ENCODE measurements around the gene CASD1. TPM values are rescaled to one million over a fixed set of nuclear protein-coding genes. Genes with fewer than 3 reads are reported as not detected.

CASD1 gene
- total RNA-seq, 1 experiment from 2014 or later = 5.8 TPM

GRCh38 chr7:94529516-94529915, 19.9 kb downstream of the CASD1 start:
- Histone ChIP-seq H2AFZ (ENCODE audit: low read depth, low read length, poor library complexity, severe bottlenecking) (no peak overlapping the region), H4K20me1 (ENCODE audit: insufficient read depth) (no peaks in the 10 kb centered on the region), H3K27me3 (ENCODE audit: insufficient read depth, low read length) (no peaks in the 10 kb centered on the region), H3K4me1 (ENCODE audit: control insufficient read depth in 1 of 2, insufficient read depth in 2 of 2, low read length in 2 of 2) (no peaks in the 10 kb centered on the region), H3K36me3 (ENCODE audit: control insufficient read depth in 1 of 2, insufficient read depth in 2 of 2, low read length in 2 of 2) (no peaks in the 10 kb centered on the region), H3K9me2 (ENCODE audit: insufficient read depth) (no peaks in the 10 kb centered on the region), H3K4me3 (replicated peaks in 1 of 2; ENCODE audit: low read depth in 1 of 2, low read length in 2 of 2) (no peak overlapping the region), H3K9me3 (ENCODE audit: control insufficient read depth in 1 of 2, insufficient read depth in 1 of 2, low read depth in 1 of 2, low read length in 2 of 2) (no peaks in the 10 kb centered on the region), H3K9ac (ENCODE audit: low read length) (no peak overlapping the region), H3K27ac (ENCODE audit: low read depth, low read length) (no peak overlapping the region), H3K4me2 (ENCODE audit: low read length) (no peak overlapping the region), H3K79me2 (ENCODE audit: insufficient read depth, low read length) (no peaks in the 10 kb centered on the region)
- ChIA-PET CTCF (no interaction called here), RAD21 (ENCODE audit: low non-redundant PET in 1 of 2, low total read pairs in 2 of 2, uncharacterized antibody in 2 of 2, unreplicated experiment in 2 of 2) (no interaction called here), POLR2A (no interaction called here)
- DNase-seq (ENCODE audit: low read depth, low spot score) (no peak), ATAC-seq (no peak)
- no TSS peak for BruUV-seq (replicated peaks)
- no peak for TF ChIP-seq TCF7L2 (IDR thresholded peaks at IDR 0.05; ENCODE audit: borderline replicate concordance, extremely low read depth, insufficient read depth, insufficient read length)
- no peak for TF ChIP-seq JUND (IDR thresholded peaks at IDR 0.05)
- intact Hi-C loops (cut with micrococcal nuclease) = no loop called here

- H4K20me1 ChIP-seq (ENCODE audit: insufficient read depth) = no peaks in the 10 kb centered on the region
- ATAC-seq = no peak
- H3K9ac ChIP-seq (ENCODE audit: low read length) = no peak overlapping the region
- intact Hi-C loops (cut with micrococcal nuclease) = no loop called here
- no peak overlapping the region for H3K27ac ChIP-seq (ENCODE audit: low read depth, low read length)
- H3K4me2 ChIP-seq (ENCODE audit: low read length) = no peak overlapping the region
- H3K9me2 ChIP-seq (ENCODE audit: insufficient read depth) = no peaks in the 10 kb centered on the region
- H3K4me3 ChIP-seq (replicated peaks in 1 of 2; ENCODE audit: low read depth in 1 of 2, low read length in 2 of 2) = no peak overlapping the region
- BruUV-seq (replicated peaks) = no TSS peak
- TF ChIP-seq REST (IDR thresholded peaks at IDR 0.05; ENCODE audit: low read depth) = no peak
- no peak for TF ChIP-seq TCF7L2 (IDR thresholded peaks at IDR 0.05; ENCODE audit: borderline replicate concordance, extremely low read depth, insufficient read depth, insufficient read length)
- TF ChIP-seq EZH2 (IDR thresholded peaks at IDR 0.05) = no peak
- no peak overlapping the region for H2AFZ ChIP-seq (ENCODE audit: low read depth, low read length, poor library complexity, severe bottlenecking)
- ChIA-PET POLR2A (no interaction called here), RAD21 (ENCODE audit: low non-redundant PET in 1 of 2, low total read pairs in 2 of 2, uncharacterized antibody in 2 of 2, unreplicated experiment in 2 of 2) (no interaction called here), CTCF (no interaction called here)
- DNase-seq (ENCODE audit: low read depth, low spot score) = no peak
- H3K79me2 ChIP-seq (ENCODE audit: insufficient read depth, low read length) = no peaks in the 10 kb centered on the region
- no peaks in the 10 kb centered on the region for H3K36me3 ChIP-seq (ENCODE audit: control insufficient read depth in 1 of 2, insufficient read depth in 2 of 2, low read length in 2 of 2)
- no peaks in the 10 kb centered on the region for H3K27me3 ChIP-seq (ENCODE audit: insufficient read depth, low read length)
- H3K4me1 ChIP-seq (ENCODE audit: control insufficient read depth in 1 of 2, insufficient read depth in 2 of 2, low read length in 2 of 2) = no peaks in the 10 kb centered on the region
- no peaks in the 10 kb centered on the region for H3K9me3 ChIP-seq (ENCODE audit: control insufficient read depth in 1 of 2, insufficient read depth in 1 of 2, low read depth in 1 of 2, low read length in 2 of 2)
Observed at GRCh38 chr7:94530109-94530508, 20.5 kb downstream of the CASD1 start.
